GM12878 (cell line): ENCODE measurements around the gene ZSCAN18.

Source experiments
- CHD4 ChIP-seq: fragments of 200-600 bp; sonication (generic); IDR thresholded peaks from 2 replicates; pipeline ENCODE4 v1.6.1; 2016; ENCODE audit warnings: mild to moderate bottlenecking
- CTCF ChIP-seq, 3 experiments: IDR thresholded peaks in 2 of 3; conservative IDR thresholded peaks in 1 of 3; 2 replicates each; pipeline ENCODE4 v1.5.1; 2011; ENCODE audit warnings: low read depth in 3 of 3, low read length in 3 of 3, mild to moderate bottlenecking in 3 of 3, control low read depth in 2 of 3, moderate library complexity in 2 of 3, inconsistent platforms in 1 of 3, mixed read lengths in 1 of 3; ENCODE audit not compliant: control insufficient read depth in 2 of 3, insufficient read depth in 1 of 3; ENCODE audit errors: extremely low read depth in 1 of 3
- SPI1 ChIP-seq: IDR thresholded peaks from 2 replicates; pipeline ENCODE4 v1.6.1; 2011; ENCODE audit warnings: low read depth, mild to moderate bottlenecking, low read length, moderate library complexity, borderline replicate concordance; ENCODE audit not compliant: insufficient read depth

GRCh38 chr19:58134244-58134643 lies 36.2 kb upstream of the ZSCAN18 start:
- no peak for TF ChIP-seq CHD4
- no peak for TF ChIP-seq CTCF (IDR thresholded peaks at IDR 0.05 in 2 of 3, conservative IDR thresholded peaks at IDR 0.05 in 1 of 3; ENCODE audit: control insufficient read depth in 2 of 3, extremely low read depth in 1 of 3, insufficient read depth in 1 of 3, low read depth in 3 of 3, low read length in 3 of 3)
- no peak for TF ChIP-seq SPI1
